GM18526 (cell line): ENCODE results near the gene IP6K2.

Experiments
- POLR2A ChIP-seq: IDR thresholded peaks from 3 replicates; pipeline ENCODE4 v1.6.1; 2011; ENCODE audit not compliant: insufficient read length; ENCODE audit errors: extremely low read depth

Gene IP6K2

GRCh38 chr3:48723725-48724124 is 6.7 kb upstream of the IP6K2 start:
- no peak for TF ChIP-seq POLR2A

DNA sequence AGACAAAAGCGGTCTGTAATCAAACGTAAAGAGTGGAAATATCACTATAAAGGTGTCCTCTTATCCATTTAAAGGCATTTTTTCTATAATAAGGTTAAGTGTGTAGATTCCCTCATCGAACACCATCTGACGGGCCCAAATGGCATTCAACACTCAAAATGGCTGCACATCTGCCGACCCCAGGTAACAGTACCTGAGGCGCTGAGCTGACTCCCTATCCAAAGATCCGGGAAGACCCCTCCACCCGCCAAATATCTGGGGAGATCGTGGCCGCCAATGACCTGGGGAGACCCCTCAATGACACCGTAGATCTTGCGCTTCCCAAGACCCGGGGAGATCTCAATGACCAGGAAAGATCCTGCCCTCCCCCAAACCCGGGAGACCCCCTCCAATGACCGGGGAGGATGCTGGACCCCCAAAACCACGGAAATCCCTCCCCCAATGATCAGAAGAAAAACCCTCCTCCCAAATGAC is 476 bp downstream of the IP6K2 start:
- no peak for TF ChIP-seq POLR2A

GRCh38 chr3:48715174-48715800 is 1.7 kb downstream of the IP6K2 start:
- no peak for TF ChIP-seq POLR2A

DNA sequence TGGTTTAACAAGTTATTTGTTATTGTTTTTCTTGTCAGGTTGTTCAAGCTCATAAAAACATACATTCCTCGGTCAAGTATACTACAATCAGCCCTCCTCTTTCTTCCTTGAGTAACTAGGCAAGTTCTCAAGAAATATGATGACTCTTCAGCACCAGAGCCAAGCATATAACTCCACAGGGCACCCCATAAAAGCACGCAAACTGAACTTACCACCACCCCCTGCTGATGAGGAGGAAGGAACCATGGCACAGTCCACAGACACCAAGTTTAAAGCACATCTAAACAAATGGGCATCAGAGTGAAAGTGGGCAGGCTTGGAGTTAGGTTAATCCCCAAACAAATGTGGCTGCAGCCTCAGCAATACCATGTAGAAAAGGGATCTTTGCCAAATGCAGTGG is 5.3 kb downstream of the IP6K2 start:
- TF ChIP-seq POLR2A = no peak

- TF ChIP-seq POLR2A = no peak
Measured at GRCh38 chr3:48709051-48709461, 8.0 kb downstream of the IP6K2 start.

- no peak for TF ChIP-seq POLR2A
Measured at GRCh38 chr3:48708481-48708889, 8.5 kb downstream of the IP6K2 start.

GRCh38 chr3:48707157-48707556 is 9.9 kb downstream of the IP6K2 start:
- TF ChIP-seq POLR2A = no peak

DNA sequence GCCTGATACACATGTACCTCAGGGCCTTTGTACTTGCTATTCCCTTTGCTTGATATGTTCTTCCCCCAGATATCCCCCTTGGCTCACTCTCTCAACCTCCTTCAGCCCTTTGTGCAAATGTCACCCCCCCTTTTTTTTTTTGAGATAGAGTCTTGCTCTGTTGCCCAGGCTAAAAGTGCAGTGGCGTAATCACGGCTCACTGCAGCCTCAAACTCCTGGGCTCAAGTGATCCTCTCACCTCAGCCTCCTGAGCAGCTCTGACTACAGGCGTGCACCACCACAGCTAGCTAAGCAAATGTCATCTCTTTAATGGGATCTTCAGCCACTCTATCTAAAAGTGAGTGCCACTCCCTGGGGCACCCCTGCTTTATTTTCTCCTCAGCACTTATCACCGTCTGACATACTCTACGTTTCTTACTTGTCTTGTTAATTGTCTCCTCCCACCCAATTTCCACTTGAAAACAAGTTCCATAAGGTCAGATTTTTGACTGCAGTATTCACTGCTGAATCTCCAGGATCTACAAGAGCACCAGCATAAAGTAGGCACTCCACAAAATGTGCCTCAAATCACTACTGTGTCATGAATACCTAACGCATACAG is 14.6 kb downstream of the IP6K2 start:
- TF ChIP-seq POLR2A = no peak

GRCh38 chr3:48700731-48701405 is 16.2 kb downstream of the IP6K2 start:
- TF ChIP-seq POLR2A = no peak

- TF ChIP-seq POLR2A = no peak
Measured at GRCh38 chr3:48698891-48699290, 18.1 kb downstream of the IP6K2 start.

- TF ChIP-seq POLR2A = no peak
Measured at GRCh38 chr3:48697952-48698351, 19.1 kb downstream of the IP6K2 start.

GRCh38 chr3:48696601-48697000 is 20.4 kb downstream of the IP6K2 start:
- TF ChIP-seq POLR2A = no peak

GRCh38 chr3:48696156-48696555 is 20.9 kb downstream of the IP6K2 start:
- TF ChIP-seq POLR2A = no peak

GRCh38 chr3:48695393-48695753 is 21.6 kb downstream of the IP6K2 start:
- no peak for TF ChIP-seq POLR2A

GRCh38 chr3:48694610-48695392 is 22.2 kb downstream of the IP6K2 start:
- TF ChIP-seq POLR2A = no peak

GRCh38 chr3:48693826-48694225 is 23.2 kb downstream of the IP6K2 start:
- no peak for TF ChIP-seq POLR2A
